ENCODE results near the gene ARL10. TPM values are rescaled to one million over a fixed set of nuclear protein-coding genes. Genes with fewer than 3 reads are reported as not detected.

The ARL10 gene
- total RNA-seq, 8 experiments from 2014 or later, result 3.6 to 24.0 (median 15.4) TPM

DNA sequence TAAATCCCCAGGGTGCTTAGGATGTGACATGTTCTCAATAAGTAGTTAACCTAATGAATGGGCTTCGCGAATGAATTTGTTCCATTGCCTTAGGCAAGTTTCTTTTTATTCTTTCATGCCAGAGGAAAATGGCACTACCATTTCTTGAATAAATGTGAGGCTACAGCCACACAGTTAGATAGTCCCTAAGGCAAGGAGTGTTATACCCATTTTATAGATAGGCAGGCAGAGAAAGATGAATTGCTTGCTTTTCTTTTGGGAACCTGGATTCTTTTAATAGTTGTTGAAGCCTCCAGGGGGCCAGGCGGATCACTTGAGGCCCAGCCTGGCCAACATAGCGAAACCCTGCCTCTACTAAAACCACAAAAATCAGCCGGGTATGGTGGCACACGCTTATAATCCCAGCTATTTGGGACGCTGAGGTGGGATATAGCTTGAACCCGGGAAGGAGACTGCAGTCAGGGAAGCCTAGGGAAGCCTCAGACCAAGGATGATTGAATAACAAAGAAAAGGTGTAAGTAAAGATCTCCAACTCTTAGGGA is 22.2 kb downstream of the ARL10 start:
- Histone ChIP-seq H3K27ac (no peak overlapping the region), H3K4me1 (replicated peaks in 1 of 2) (peaks cover 16 to 17% of the 10 kb centered on the region in 2 donors), H3K4me3 (peak overlapping the region; percentile 83 to 95 (median 86))
- WGBS, 10 experiments, result 9 to 83% (median 24%) methylated on average over 2 to 8 of the region's 8 CpGs; no CpG with 5 or more reads in 1 of the 10 experiments
- in situ Hi-C loops (cut with MboI; ENCODE audit: low pct_unique_long_range_greater_than_20kb in 2 of 9, low sequenced_read_pairs in 9 of 9, unreplicated experiment in 9 of 9), result no loop called here
- no peak for ATAC-seq (replicated peaks in 6 of 8)

DNA sequence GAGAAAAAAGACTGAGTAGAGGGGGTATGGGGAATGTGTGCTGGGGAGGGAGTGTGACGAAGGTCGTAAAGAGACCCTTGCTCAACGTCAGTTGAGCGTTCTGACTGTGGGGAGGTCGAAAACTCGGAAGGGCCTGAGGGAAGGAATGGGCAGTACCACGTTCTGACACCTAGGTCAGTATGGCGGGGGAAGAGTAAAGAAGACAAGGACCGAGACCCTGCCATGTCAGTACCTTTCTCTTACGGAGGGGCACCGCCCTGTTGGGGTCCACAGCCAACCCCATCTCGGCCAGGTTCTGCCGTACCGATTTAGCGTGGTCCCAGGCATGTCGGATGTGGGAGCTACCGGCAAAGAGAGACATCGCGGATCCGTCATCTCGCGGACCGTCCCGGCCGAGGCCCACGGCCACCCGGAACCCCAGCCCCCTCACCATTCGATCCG is 22.7 kb downstream of the ARL10 start:
- peak overlapping the region; percentile 0 to 96 for H3K27ac ChIP-seq
- H3K4me3 ChIP-seq, result peak overlapping the region; percentile 83 to 95 (median 86)
- peak in 5 of 8 experiments; percentile 0 to 11 (median 5) for ATAC-seq (replicated peaks in 6 of 8)
- in situ Hi-C loops (cut with MboI; ENCODE audit: low pct_unique_long_range_greater_than_20kb in 2 of 9, low sequenced_read_pairs in 9 of 9, unreplicated experiment in 9 of 9), result no loop called here
- 0 to 6% (median 0%) methylated on average over 2 to 9 of the region's 29 CpGs; no CpG with 5 or more reads in 2 of the 10 experiments for WGBS, 10 experiments
- peaks cover 16 to 17% of the 10 kb centered on the region in 2 donors for H3K4me1 ChIP-seq (replicated peaks in 1 of 2)

DNA sequence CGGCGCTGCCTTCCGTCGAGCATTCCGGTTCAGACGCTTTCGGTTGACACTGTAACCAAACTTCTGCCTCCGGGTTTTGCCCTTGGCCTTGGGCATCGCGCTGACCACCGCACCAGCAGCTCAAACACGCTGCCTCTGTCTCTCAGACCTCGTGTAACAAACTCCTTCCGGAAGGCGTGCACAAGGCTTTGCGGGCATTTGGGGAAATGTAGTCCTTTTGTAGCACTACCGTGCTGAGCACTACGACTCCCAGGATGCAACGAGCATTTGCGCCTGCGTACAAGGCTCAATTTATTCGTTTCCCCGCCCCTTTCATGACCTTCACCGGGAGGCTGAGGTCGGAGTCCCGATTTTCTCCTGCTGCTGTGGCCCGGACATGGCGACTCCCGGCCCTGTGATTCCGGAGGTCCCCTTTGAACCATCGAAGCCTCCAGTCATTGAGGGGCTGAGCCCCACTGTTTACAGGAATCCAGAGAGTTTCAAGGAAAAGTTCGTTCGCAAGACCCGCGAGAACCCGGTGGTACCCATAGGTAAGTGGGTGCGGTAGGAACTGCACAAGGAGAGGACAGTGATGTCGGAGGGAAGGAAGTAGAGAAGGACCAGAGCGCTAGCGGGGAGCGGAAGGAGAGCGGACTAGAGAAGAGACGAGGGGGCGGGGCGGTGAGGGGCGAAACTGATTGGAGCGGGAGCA is 23.3 kb downstream of the ARL10 start, which contains the start of the genes HIGD2A and NOP16:
Gene HIGD2A, plus strand, starts transcription at position 308 of the 691 bp plus-strand sequence. Its CDS starts 69 bp downstream, at position 377.
Gene NOP16, minus strand, starts transcription at position 155 of the 691 bp plus-strand sequence. Its CDS starts 59 bp downstream, at position 96.
- in situ Hi-C loops (cut with MboI; ENCODE audit: low pct_unique_long_range_greater_than_20kb in 2 of 9, low sequenced_read_pairs in 9 of 9, unreplicated experiment in 9 of 9), result no loop called here
- peaks cover 16 to 17% of the 10 kb centered on the region in 2 donors for H3K4me1 ChIP-seq (replicated peaks in 1 of 2)
- H3K27ac ChIP-seq, result peak within 1 kb of the TSS; percentile 94 to 96
- 0 to 2% (median 0%) methylated on average over 2 to 19 of the region's 47 CpGs; no CpG with 5 or more reads in 4 of the 10 experiments for WGBS, 10 experiments
- peak; percentile 86 to 95 (median 94) for ATAC-seq (replicated peaks in 6 of 8)
- peak within 1 kb of the TSS; percentile 83 to 95 (median 86) for H3K4me3 ChIP-seq

GRCh38 chr5:176389135-176390123 is 24.1 kb downstream of the ARL10 start:
- H3K27ac ChIP-seq, result peak overlapping the region; percentile 89 to 96
- in situ Hi-C loops (cut with MboI; ENCODE audit: low pct_unique_long_range_greater_than_20kb in 2 of 9, low sequenced_read_pairs in 9 of 9, unreplicated experiment in 9 of 9), result no loop called here
- peaks cover 16 to 22% of the 10 kb centered on the region in 2 donors for H3K4me1 ChIP-seq (replicated peaks in 1 of 2)
- peak overlapping the region; percentile 83 to 95 (median 86) for H3K4me3 ChIP-seq
- ATAC-seq (replicated peaks in 6 of 8), result peak; percentile 30 to 46 (median 37)
- WGBS, 10 experiments, result 20 to 100% (median 43%) methylated on average over 1 to 14 of the region's 41 CpGs

- WGBS, 10 experiments, result 58 to 100% (median 97%) methylated on average over 1 to 3 of the region's 4 CpGs; no CpG with 5 or more reads in 5 of the 10 experiments
- in situ Hi-C loops (cut with MboI; ENCODE audit: low pct_unique_long_range_greater_than_20kb in 2 of 9, low sequenced_read_pairs in 9 of 9, unreplicated experiment in 9 of 9), result no loop called here
- no peak overlapping the region for H3K4me3 ChIP-seq
- no peak overlapping the region for H3K27ac ChIP-seq
- no peak for ATAC-seq (replicated peaks in 6 of 8)
- H3K4me1 ChIP-seq (replicated peaks in 1 of 2), result peaks cover 19 to 30% of the 10 kb centered on the region in 2 donors
Measured at GRCh38 chr5:176391479-176391878, 26.2 kb downstream of the ARL10 start.

DNA sequence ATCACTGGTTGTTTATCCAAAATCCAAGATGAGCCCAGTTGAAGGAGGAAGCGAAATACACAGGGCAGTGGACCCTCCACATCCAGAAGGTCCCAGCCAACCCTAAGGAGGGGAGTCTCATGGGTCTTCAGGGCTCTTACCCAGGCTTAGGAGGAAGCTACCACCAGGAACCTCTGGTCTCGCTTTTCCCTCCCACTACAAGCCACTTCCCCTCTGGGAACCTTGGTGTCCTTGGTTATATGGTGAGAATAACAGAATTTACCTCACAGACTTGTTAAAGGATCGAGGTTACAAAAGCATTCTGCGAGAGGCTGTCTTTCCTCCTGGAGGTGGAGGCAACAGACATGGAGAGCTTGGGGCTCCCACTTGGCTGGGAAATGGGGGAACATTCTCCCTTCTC is 26.7 kb downstream of the ARL10 start:
- Histone ChIP-seq H3K4me3 (no peak overlapping the region), H3K4me1 (replicated peaks in 1 of 2) (peaks cover 22 to 30% of the 10 kb centered on the region in 2 donors), H3K27ac (no peak overlapping the region)
- in situ Hi-C loops (cut with MboI; ENCODE audit: low pct_unique_long_range_greater_than_20kb in 2 of 9, low sequenced_read_pairs in 9 of 9, unreplicated experiment in 9 of 9), result no loop called here
- WGBS, 10 experiments, result 93 to 100% (median 100%) methylated on average over 1 to 3 of the region's 4 CpGs; no CpG with 5 or more reads in 4 of the 10 experiments
- no peak for ATAC-seq (replicated peaks in 6 of 8)

DNA sequence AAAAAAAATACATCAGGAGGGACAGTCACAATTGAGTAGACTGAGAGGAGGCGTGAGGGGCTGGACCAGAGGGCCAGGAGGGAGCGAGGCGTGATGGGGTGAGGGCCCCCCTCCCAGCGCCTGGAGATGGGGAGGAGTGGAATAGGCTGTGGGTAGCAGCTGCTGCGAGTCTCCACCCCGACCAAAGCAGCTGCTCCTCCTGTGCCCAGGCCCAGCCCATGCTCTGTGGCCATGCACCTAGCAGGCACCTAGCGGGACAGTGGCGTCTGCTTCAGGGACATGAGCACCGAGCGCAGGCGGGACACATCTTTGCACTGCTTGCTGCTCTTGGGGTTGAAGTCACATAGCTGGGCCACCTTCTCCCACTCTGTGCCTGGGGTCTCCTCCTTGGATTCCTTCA is 27.2 kb downstream of the ARL10 start:
- Histone ChIP-seq H3K4me3 (no peak overlapping the region), H3K4me1 (replicated peaks in 1 of 2) (peaks cover 16 to 25% of the 10 kb centered on the region in 2 donors), H3K27ac (no peak overlapping the region)
- 60 to 100% (median 80%) methylated on average over 1 of the region's 11 CpGs; no CpG with 5 or more reads in 7 of the 10 experiments for WGBS, 10 experiments
- no peak for ATAC-seq (replicated peaks in 6 of 8)
- in situ Hi-C loops (cut with MboI; ENCODE audit: low pct_unique_long_range_greater_than_20kb in 2 of 9, low sequenced_read_pairs in 9 of 9, unreplicated experiment in 9 of 9), result no loop called here

DNA sequence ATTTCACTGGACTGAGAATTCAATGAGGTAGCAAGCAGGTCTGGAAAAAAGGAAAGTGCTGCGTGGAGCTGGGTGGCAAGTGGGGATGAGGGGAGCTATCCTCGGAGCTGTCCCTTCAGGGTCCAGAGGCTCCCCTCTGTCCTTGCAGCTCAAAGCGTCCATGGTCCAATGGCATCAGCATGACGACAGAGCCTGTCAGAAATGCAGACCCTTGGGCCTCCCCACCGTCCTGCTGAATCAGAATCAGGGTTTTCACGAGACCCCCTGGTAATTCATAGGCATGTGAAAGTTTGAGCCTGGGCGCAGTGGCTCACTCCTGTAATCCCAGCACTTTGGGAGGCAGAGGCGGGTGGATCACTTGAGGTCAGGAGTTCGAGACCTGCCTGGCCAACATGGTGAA is 28.8 kb downstream of the ARL10 start:
- WGBS, 10 experiments, result 87 to 100% (median 89%) methylated on average over 1 to 4 of the region's 9 CpGs; no CpG with 5 or more reads in 7 of the 10 experiments
- Histone ChIP-seq H3K4me1 (replicated peaks in 1 of 2) (peaks cover 15 to 25% of the 10 kb centered on the region in 2 donors), H3K27ac (no peak overlapping the region), H3K4me3 (no peak overlapping the region)
- in situ Hi-C loops (cut with MboI; ENCODE audit: low pct_unique_long_range_greater_than_20kb in 2 of 9, low sequenced_read_pairs in 9 of 9, unreplicated experiment in 9 of 9), result no loop called here
- no peak for ATAC-seq (replicated peaks in 6 of 8)

GRCh38 chr5:176394881-176395675 is 29.8 kb downstream of the ARL10 start:
- H3K4me3 ChIP-seq, result no peak overlapping the region
- in situ Hi-C loops (cut with MboI; ENCODE audit: low pct_unique_long_range_greater_than_20kb in 2 of 9, low sequenced_read_pairs in 9 of 9, unreplicated experiment in 9 of 9), result no loop called here
- H3K4me1 ChIP-seq (replicated peaks in 1 of 2), result peaks cover 9 to 18% of the 10 kb centered on the region in 2 donors
- WGBS, 10 experiments, result 75 to 92% (median 88%) methylated on average over 1 to 9 of the region's 11 CpGs; no CpG with 5 or more reads in 5 of the 10 experiments
- peak in 2 of 8 experiments; percentile 10 to 56 for ATAC-seq (replicated peaks in 6 of 8)
- no peak overlapping the region for H3K27ac ChIP-seq

DNA sequence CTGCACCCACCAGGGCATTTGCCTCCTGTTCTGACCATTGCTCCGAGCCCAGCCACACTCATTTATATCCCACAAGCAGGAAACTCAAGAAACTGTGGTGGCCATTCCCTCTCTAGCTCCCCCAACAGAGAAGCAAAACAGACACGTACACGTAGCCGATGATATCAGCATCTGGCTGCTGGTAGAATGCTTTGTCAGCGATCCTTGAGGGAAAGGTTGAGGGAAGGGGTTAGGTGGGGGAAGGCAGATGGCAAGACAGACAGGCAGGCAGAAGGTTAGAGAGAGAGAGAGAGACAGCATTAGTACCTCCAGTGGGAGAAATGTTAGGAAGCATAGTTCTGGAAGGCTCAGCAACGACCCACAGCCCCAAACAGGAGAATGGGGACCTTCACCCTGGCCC is 31.0 kb downstream of the ARL10 start:
- in situ Hi-C loops (cut with MboI; ENCODE audit: low pct_unique_long_range_greater_than_20kb in 2 of 9, low sequenced_read_pairs in 9 of 9, unreplicated experiment in 9 of 9), result no loop called here
- WGBS, 10 experiments, result 25 to 100% (median 59%) methylated on average over 2 to 6 of the region's 6 CpGs; no CpG with 5 or more reads in 4 of the 10 experiments
- ATAC-seq (replicated peaks in 6 of 8), result peak in 5 of 8 experiments; percentile 58 to 73 (median 68)
- Histone ChIP-seq H3K27ac (peak overlapping the region; percentile 75 to 78), H3K4me1 (replicated peaks in 1 of 2) (peaks cover 8 to 17% of the 10 kb centered on the region in 2 donors), H3K4me3 (no peak overlapping the region)

DNA sequence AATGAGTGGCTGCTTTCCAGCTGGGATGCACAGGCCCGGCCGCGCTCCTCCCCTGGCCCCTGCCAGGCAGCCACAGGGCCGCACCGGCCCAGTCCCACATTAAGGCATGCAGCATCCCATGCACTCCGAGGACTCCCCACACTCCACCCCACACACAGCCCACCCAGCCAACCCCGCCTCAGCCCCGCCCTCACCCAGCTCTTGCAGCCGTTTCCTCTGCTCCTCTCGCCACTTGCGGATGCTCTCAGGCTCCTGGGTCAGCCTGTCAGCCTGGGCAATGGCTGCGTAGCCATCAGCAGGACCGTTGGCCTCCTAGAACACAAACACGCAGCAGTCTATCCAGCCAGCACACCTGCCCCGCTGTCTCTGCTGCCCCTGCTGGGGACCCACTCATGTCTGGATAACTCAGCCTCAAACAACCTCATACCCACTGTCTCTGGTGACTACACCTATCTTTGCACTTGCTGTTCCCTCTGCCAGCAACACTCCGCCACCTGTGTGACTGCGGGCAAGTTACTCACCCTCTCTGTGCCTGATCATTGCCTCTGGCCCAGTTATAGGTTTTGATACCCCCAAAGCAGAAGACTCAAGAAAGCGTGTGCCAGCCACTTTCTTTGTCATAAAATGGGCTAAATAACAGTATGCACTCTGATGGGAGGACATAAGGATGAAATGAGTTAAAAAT is 32.6 kb downstream of the ARL10 start:
- WGBS, 10 experiments, result 88 to 100% (median 94%) methylated on average over 1 to 6 of the region's 18 CpGs; no CpG with 5 or more reads in 5 of the 10 experiments
- Histone ChIP-seq H3K4me3 (no peak overlapping the region), H3K4me1 (replicated peaks in 1 of 2) (peaks cover 8 to 17% of the 10 kb centered on the region in 2 donors), H3K27ac (no peak overlapping the region)
- ATAC-seq (replicated peaks in 6 of 8), result no peak
- in situ Hi-C loops (cut with MboI; ENCODE audit: low pct_unique_long_range_greater_than_20kb in 2 of 9, low sequenced_read_pairs in 9 of 9, unreplicated experiment in 9 of 9), result no loop called here

All from motor neuron (in vitro differentiated cells).